MCF 10A (cell line): ENCODE measurements around the gene NPAS1. TPM values are rescaled to one million over a fixed set of nuclear protein-coding genes. Genes with fewer than 3 reads are reported as not detected.

Experiments
- BruUV-seq: library from RNA; stranded (reverse); fragments of 400-500 nt; replicated peaks from 2 replicates; lab custom pipeline; 2021; lab: Mats Ljungman, UMichigan
- CTCF ChIA-PET: fragments of 300-600 bp; sonication (Branson Sonifier 250); formaldehyde crosslinking; extraction: SDS; loops from one replicate; lab custom pipeline; 2021; ENCODE audit warnings: antibody characterized with exemption, inconsistent platforms; lab: Yijun Ruan, JAX
- POLR2A ChIA-PET: fragments of 300-600, 350-650 bp; sonication (Branson Sonifier 250); formaldehyde crosslinking; extraction: SDS; loops from one replicate; lab custom pipeline; 2020; ENCODE audit warnings: antibody characterized with exemption, inconsistent platforms; lab: Yijun Ruan, JAX
- DNase-seq: peaks from one replicate; pipeline ENCODE4 v3.0.0-alpha.2; 2018; ENCODE audit not compliant: unreplicated experiment
- H3K27ac Mint-ChIP-seq: one replicate; pipeline ENCODE4 v1.8.0; 2022; ENCODE audit warnings: mild to moderate bottlenecking, low read depth, mixed read lengths; ENCODE audit not compliant: unreplicated experiment
- H3K27me3 Mint-ChIP-seq: one replicate; pipeline ENCODE4 v1.8.0; 2022; ENCODE audit warnings: mixed read lengths; ENCODE audit not compliant: insufficient read depth, unreplicated experiment
- H3K36me3 Mint-ChIP-seq: one replicate; pipeline ENCODE4 v1.8.0; 2022; ENCODE audit warnings: mild to moderate bottlenecking, moderate library complexity, mixed read lengths; ENCODE audit not compliant: insufficient read depth, unreplicated experiment
- H3K4me1 Mint-ChIP-seq: one replicate; pipeline ENCODE4 v1.8.0; 2022; ENCODE audit warnings: mixed read lengths; ENCODE audit not compliant: insufficient read depth, unreplicated experiment
- H3K4me3 Mint-ChIP-seq: one replicate; pipeline ENCODE4 v1.8.0; 2022; ENCODE audit warnings: mild to moderate bottlenecking, moderate library complexity, mixed read lengths; ENCODE audit not compliant: unreplicated experiment
- H3K9me3 Mint-ChIP-seq: one replicate; pipeline ENCODE4 v1.8.0; 2022; ENCODE audit warnings: mixed read lengths; ENCODE audit not compliant: unreplicated experiment
- CTCF ChIP-seq: fragments of 200-600 bp; IDR thresholded peaks from one replicate; pipeline ENCODE4 v1.8.0; 2022; ENCODE audit warnings: antibody characterized with exemption, mild to moderate bottlenecking; ENCODE audit not compliant: unreplicated experiment
- intact Hi-C: fragments of 100-400 bp; cut with micrococcal nuclease; formaldehyde crosslinking; loops from 2 replicates; pipeline ENCODE4 v1.14.1; 2022
- total RNA-seq: library from RNA; stranded (reverse); gene quantifications from 2 replicates; pipeline ENCODE4 v1.2.3, GENCODE V29; 2022

The NPAS1 gene
- total RNA-seq, 1 experiment from 2014 or later = 0.68 TPM

- ChIA-PET CTCF (interaction anchor here (1.0 kb wide), 1 partner anchor 19 kb away, joined by 4 read pairs; no protein-coding TSS in a partner anchor), POLR2A (interaction anchor here (1.1 kb wide), 1 partner anchor 12 kb away, joined by 3 read pairs; no protein-coding TSS in a partner anchor)
- intact Hi-C loops = no loop called here
- H3K36me3 Mint-ChIP-seq = peaks cover 65% of the 10 kb centered on the region
- no peaks in the 10 kb centered on the region for H3K9me3 Mint-ChIP-seq
- BruUV-seq = no TSS peak
- no peak overlapping the region for H3K4me3 Mint-ChIP-seq
- TF ChIP-seq CTCF = no peak
- no peaks in the 10 kb centered on the region for H3K4me1 Mint-ChIP-seq
- DNase-seq = no peak
- H3K27me3 Mint-ChIP-seq = no peaks in the 10 kb centered on the region
- H3K27ac Mint-ChIP-seq = no peak overlapping the region
Observed at GRCh38 chr19:46994141-46994686, 25.4 kb upstream of the NPAS1 start.

- no peak overlapping the region for H3K4me3 Mint-ChIP-seq
- H3K4me1 Mint-ChIP-seq = no peaks in the 10 kb centered on the region
- no TSS peak for BruUV-seq
- ChIA-PET CTCF (interaction anchor here (1.4 kb wide), 1 partner anchor 18 kb away, joined by 10 read pairs; no protein-coding TSS in a partner anchor), POLR2A (interaction anchor here (1.0 kb wide), 1 partner anchor 143 kb away, joined by 3 read pairs; no protein-coding TSS in a partner anchor)
- H3K27ac Mint-ChIP-seq = no peak overlapping the region
- H3K27me3 Mint-ChIP-seq = no peaks in the 10 kb centered on the region
- H3K36me3 Mint-ChIP-seq = peaks cover 67% of the 10 kb centered on the region
- TF ChIP-seq CTCF = no peak
- DNase-seq = no peak
- intact Hi-C loops = no loop called here
- H3K9me3 Mint-ChIP-seq = no peaks in the 10 kb centered on the region
Observed at GRCh38 chr19:46995492-46995891, 24.1 kb upstream of the NPAS1 start.

GRCh38 chr19:46998445-46999125, 21.1 kb upstream of the NPAS1 start:
- no peak overlapping the region for H3K27ac Mint-ChIP-seq
- no peak overlapping the region for H3K4me3 Mint-ChIP-seq
- H3K4me1 Mint-ChIP-seq = no peaks in the 10 kb centered on the region
- H3K27me3 Mint-ChIP-seq = no peaks in the 10 kb centered on the region
- TF ChIP-seq CTCF = no peak
- ChIA-PET CTCF (interaction anchor here (0.6 to 1.1 kb wide), 4 partner anchors 14 to 134 kb away, joined by 3 to 4 read pairs (median 4); no protein-coding TSS in a partner anchor), POLR2A (interaction anchor here (0.8 kb wide), 1 partner anchor 14 kb away, joined by 3 read pairs; no protein-coding TSS in a partner anchor)
- BruUV-seq = no TSS peak
- intact Hi-C loops = no loop called here
- no peaks in the 10 kb centered on the region for H3K9me3 Mint-ChIP-seq
- peaks cover 71% of the 10 kb centered on the region for H3K36me3 Mint-ChIP-seq
- no peak for DNase-seq

- H3K27ac Mint-ChIP-seq = no peak overlapping the region
- no peaks in the 10 kb centered on the region for H3K4me1 Mint-ChIP-seq
- BruUV-seq = no TSS peak
- POLR2A ChIA-PET = no interaction called here
- peaks cover 67% of the 10 kb centered on the region for H3K36me3 Mint-ChIP-seq
- intact Hi-C loops = no loop called here
- CTCF ChIA-PET = interaction anchor here (1.0 to 1.8 kb wide), 2 partner anchors 8 to 13 kb away, joined by 4 to 9 read pairs; no protein-coding TSS in a partner anchor
- H3K27me3 Mint-ChIP-seq = no peaks in the 10 kb centered on the region
- H3K9me3 Mint-ChIP-seq = no peaks in the 10 kb centered on the region
- no peak for DNase-seq
- H3K4me3 Mint-ChIP-seq = no peak overlapping the region
- no peak for TF ChIP-seq CTCF
Observed at GRCh38 chr19:46999377-46999776, 20.3 kb upstream of the NPAS1 start.
